Fibroblast of mammary gland (primary cell): ENCODE results near the gene ASTN2.
A peak's percentile ranks its signal among the peaks of the same experiment; 100 is the strongest.

Experiments used
- DNase-seq: peaks from one replicate; pipeline ENCODE4 v3.0.0-alpha.2; 2010; ENCODE audit warnings: low read depth
- H3K4me3 ChIP-seq: 2 replicates; pipeline ENCODE4 v1.5.1; 2011; ENCODE audit warnings: low read depth, mild to moderate bottlenecking, low read length, moderate library complexity; ENCODE audit not compliant: control insufficient read depth
- TF ChIP-seq, protein P1 (sequence below): conservative IDR thresholded peaks from 2 replicates; pipeline ENCODE4 v1.5.1; 2011; ENCODE audit warnings: low read depth, low read length, inconsistent platforms; ENCODE audit not compliant: control insufficient read depth, insufficient read depth

ASTN2 gene

DNA sequence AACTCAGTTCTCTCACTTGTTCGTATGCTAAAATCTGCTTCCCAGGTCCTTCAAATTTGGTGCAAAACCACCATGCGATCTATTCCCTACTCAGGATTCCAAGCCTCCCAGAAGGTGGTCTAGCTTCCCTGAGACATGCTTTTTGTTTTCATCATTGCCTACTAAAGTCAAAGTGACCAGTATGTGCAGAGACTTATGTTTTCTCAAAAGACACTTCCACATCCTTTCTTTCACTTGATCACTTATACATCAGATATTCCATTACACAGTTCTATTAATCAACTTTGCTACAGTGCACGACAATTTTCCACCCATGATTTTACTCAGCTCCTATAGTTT is 1019.2 kb downstream of the ASTN2 start:
- DNase-seq = no peak
- no peak overlapping the region for H3K4me3 ChIP-seq
- TF ChIP-seq, protein P1, sequence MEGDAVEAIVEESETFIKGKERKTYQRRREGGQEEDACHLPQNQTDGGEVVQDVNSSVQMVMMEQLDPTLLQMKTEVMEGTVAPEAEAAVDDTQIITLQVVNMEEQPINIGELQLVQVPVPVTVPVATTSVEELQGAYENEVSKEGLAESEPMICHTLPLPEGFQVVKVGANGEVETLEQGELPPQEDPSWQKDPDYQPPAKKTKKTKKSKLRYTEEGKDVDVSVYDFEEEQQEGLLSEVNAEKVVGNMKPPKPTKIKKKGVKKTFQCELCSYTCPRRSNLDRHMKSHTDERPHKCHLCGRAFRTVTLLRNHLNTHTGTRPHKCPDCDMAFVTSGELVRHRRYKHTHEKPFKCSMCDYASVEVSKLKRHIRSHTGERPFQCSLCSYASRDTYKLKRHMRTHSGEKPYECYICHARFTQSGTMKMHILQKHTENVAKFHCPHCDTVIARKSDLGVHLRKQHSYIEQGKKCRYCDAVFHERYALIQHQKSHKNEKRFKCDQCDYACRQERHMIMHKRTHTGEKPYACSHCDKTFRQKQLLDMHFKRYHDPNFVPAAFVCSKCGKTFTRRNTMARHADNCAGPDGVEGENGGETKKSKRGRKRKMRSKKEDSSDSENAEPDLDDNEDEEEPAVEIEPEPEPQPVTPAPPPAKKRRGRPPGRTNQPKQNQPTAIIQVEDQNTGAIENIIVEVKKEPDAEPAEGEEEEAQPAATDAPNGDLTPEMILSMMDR = no peak

DNA sequence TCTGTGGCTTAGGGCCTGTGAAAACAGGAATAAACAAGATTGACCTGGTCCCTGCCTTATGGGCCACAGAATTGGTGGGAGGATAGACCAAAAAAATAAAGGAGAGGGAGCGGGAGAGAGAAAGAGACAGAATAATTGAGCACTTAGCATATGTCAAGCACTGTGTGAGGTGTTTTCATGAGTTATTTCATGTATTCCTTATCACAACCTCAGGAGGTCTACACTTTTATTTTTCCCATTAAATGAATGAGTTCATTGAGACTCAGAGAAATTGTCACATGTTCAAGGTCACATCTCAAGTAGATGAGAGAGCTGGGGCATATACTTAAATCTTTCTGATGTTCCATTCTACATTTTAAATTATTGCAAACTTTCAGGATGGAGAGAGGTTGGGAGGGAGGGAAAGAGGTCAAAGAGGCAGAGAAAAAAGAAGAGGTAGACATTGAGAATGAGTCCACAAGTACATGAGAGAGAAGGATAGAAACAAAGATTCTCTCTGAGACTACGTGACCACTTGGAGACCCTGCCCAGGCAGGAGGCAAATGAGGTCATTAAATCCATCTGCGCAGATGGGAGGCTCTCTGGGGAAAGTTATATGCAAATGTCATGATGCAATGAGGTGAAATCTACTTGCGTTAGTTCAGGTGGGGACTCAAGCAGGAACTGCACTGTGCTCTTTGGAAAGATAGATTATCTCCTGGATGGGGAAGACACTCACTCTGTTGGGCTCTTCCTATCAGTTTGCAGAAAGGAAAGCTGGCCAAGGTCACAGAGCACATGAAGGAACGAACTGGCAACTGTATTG is 1019.8 kb downstream of the ASTN2 start:
- TF ChIP-seq, protein P1 = no peak
- H3K4me3 ChIP-seq = no peak overlapping the region
- DNase-seq = no peak

DNA sequence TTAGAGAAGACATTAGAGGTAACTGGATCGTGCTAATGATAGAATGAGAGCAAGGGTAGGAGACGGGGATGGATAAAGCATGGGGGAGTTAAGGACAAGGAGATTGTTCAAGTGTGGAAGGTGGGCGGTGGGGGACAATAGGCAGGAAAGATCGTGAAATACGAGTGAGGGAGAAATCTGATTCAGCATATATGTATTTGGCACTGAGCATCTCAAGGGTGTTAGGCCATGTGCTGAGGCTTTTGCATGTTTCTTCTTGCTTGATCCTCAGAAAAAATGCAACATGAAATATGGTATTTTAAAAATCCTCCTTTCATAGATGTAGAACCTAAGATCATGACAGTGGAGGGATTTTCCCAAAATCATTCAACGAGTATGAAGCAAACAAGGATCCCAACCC is 1020.8 kb downstream of the ASTN2 start:
- no peak for DNase-seq
- TF ChIP-seq, protein P1 = no peak
- H3K4me3 ChIP-seq = no peak overlapping the region

DNA sequence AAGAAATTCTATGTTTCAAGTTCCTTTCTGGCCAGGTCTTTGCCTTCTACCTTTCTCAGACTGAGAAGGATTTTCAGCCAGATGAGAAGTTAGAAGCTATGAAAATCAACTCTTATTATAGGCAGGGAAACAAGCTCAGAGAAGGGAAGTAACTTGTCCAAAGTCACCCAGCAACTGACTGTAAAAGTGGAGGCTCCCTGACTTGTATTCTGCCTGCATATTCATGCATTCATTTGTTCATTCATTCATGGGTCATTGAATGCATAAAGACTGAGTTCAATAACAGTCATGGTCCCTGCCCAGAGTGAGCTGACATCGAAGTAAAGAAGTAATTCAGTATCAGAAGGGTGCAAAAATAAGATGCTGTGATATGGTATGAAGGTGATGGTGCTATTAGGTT is 1021.7 kb downstream of the ASTN2 start:
- DNase-seq = no peak
- H3K4me3 ChIP-seq = no peak overlapping the region
- TF ChIP-seq, protein P1 = no peak

DNA sequence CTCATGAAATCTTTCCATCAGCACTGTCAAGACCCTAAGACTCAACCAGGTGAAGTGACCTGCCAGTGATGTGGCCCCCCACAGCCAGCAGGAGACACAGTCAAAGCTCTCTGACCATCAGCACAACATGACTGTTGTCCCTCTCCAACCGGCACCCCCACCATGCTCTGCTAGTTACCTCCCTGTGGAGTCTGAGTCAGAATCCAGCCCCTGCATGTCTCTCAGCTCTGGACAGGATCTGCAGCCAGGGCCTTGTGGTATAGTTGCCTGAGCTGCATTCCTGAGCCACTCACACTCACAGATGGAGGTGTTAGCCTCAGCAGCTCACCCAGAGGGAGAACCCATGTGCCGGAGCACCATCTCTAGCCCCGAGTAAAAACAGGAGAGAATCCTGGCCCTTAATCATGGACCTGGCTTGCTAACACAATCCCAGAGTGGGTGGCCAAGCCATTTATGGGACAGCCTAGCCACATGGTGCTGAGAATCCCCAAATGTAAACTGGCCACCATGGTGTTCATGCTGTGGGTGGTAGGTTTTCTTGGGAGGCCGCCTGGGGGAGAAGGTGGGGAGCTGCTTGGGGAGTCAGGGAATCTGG is 1023.5 kb downstream of the ASTN2 start:
- TF ChIP-seq, protein P1 = no peak
- DNase-seq = peak; percentile 73
- H3K4me3 ChIP-seq = no peak overlapping the region

DNA sequence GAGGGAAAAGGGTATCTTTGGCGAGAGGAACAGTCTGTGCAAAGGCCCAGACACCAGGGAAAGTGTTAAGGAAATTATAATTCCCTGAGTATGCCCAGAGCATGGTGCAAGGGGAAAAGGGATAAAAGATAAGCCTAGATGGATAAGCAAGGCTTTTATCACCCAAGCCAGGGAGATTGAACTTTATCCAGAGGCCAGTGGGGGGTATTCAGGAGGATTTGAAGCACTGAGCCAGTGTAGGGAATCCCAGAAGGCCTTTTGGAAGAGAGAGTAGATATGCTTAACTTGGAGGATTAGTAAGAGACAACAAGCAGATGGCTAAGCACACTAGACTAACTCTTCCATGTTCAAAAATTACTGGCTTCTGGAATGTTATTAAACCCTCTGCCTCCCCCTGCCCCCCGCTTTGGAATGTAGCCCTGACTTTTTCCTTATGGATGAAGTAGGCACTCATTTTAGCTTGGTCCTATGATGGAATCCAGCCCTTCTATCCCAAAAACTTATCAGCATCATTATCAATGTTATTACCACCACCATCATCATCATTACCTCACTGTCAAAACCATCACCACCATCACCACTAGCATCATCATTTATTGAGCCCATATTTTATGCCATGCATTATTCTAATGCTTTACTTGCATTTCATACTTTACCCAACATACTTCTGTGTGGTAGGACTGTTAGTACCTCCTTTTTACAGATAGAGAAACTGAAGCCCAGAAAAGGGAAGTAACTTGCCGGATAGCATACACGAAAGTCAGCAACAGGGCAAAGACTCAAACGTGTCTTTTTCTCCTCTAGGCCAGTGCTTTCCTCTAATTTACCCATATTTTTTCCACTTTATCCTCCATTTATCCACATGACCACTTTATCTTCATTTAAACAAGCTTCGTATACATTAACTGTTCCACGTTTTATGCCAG is 1024.3 kb downstream of the ASTN2 start:
- no peak for DNase-seq
- TF ChIP-seq, protein P1 = no peak
- H3K4me3 ChIP-seq = no peak overlapping the region
